Esophagus muscularis mucosa (tissue), 4 donors: Measurements from ENCODE around the gene PFDN2.

Experiments
- CTCF ChIP-seq, 3 experiments: fragments of 200-600 bp in 2 of 3; fragments of 450-650 bp in 1 of 3; sonication (generic) in 2 of 3; IDR thresholded peaks; one replicate each; pipeline ENCODE4 v1.5.1; 2017 to 2019; ENCODE audit warnings: antibody characterized with exemption in 3 of 3, mild to moderate bottlenecking in 2 of 3, moderate library complexity in 1 of 3
- EP300 ChIP-seq: sonication (generic); formaldehyde crosslinking; IDR thresholded peaks from one replicate; pipeline ENCODE4 v1.6.1; 2017; ENCODE audit warnings: antibody characterized with exemption
- POLR2A ChIP-seq: fragments of 450-650 bp; IDR thresholded peaks from one replicate; pipeline ENCODE4 v1.6.1; 2017; ENCODE audit warnings: antibody characterized with exemption, moderate library complexity, mild to moderate bottlenecking, low read depth

- TF ChIP-seq CTCF (IDR thresholded peaks at IDR 0.05), result no peak
- no peak for TF ChIP-seq EP300
- no peak for TF ChIP-seq POLR2A
Observed at GRCh38 chr1:161137881-161138280, 20.0 kb upstream of the PFDN2 start.
